Mesothelial cell of epicardium (in vitro differentiated cells): ENCODE data around the gene ISCA2. TPM values are rescaled to one million over a fixed set of nuclear protein-coding genes. Genes with fewer than 3 reads are reported as not detected.

Experiments used
- DNase-seq, 2 experiments: peaks; one replicate each; pipeline ENCODE4 v3.0.0; 2021; ENCODE audit warnings: low spot score in 2 of 2; ENCODE audit not compliant: unreplicated experiment in 2 of 2
- H3K27ac Mint-ChIP-seq: 2 replicates; pipeline ENCODE4 v1.8.0; 2021; ENCODE audit warnings: mixed read lengths
- H3K27me3 Mint-ChIP-seq: 2 replicates; pipeline ENCODE4 v1.8.0; 2021; ENCODE audit warnings: low read depth, mixed read lengths
- H3K36me3 Mint-ChIP-seq: 2 replicates; pipeline ENCODE4 v1.8.0; 2021; ENCODE audit warnings: mixed read lengths
- H3K4me1 Mint-ChIP-seq: 2 replicates; pipeline ENCODE4 v1.8.0; 2021; ENCODE audit warnings: mixed read lengths
- H3K4me3 Mint-ChIP-seq: 2 replicates; pipeline ENCODE4 v1.8.0; 2021; ENCODE audit warnings: mild to moderate bottlenecking, moderate library complexity, mixed read lengths
- H3K9me3 Mint-ChIP-seq: 2 replicates; pipeline ENCODE4 v1.8.0; 2021; ENCODE audit warnings: mixed read lengths
- CTCF ChIP-seq: fragments of 200-600 bp; sonication (generic); IDR thresholded peaks from one replicate; pipeline ENCODE4 v1.5.0; 2021; ENCODE audit warnings: antibody characterized with exemption; ENCODE audit not compliant: unreplicated experiment
- total RNA-seq: library from RNA; stranded (reverse); gene quantifications from 3 replicates; pipeline ENCODE4 v1.2.1, GENCODE V29; 2021

ISCA2 gene
- total RNA-seq, 1 donor from 2014 or later, result 24.1 TPM

- peaks cover 3% of the 10 kb centered on the region for H3K27me3 Mint-ChIP-seq
- no peaks in the 10 kb centered on the region for H3K36me3 Mint-ChIP-seq
- no peak overlapping the region for H3K4me3 Mint-ChIP-seq
- no peak overlapping the region for H3K27ac Mint-ChIP-seq
- no peak for TF ChIP-seq CTCF
- H3K4me1 Mint-ChIP-seq, result peaks cover 2% of the 10 kb centered on the region
- DNase-seq, result no peak
- no peaks in the 10 kb centered on the region for H3K9me3 Mint-ChIP-seq
These were observed 45.1 kb downstream of the ISCA2 start for GRCh38 chr14:74538411-74539391.

GRCh38 chr14:74539503-74539902 lies 45.9 kb downstream of the ISCA2 start:
- no peak for DNase-seq
- H3K27ac Mint-ChIP-seq, result no peak overlapping the region

GRCh38 chr14:74541225-74541624 lies 47.7 kb downstream of the ISCA2 start:
- Mint-ChIP-seq H3K9me3 (no peaks in the 10 kb centered on the region), H3K27ac (no peak overlapping the region), H3K36me3 (no peaks in the 10 kb centered on the region), H3K4me3 (no peak overlapping the region), H3K4me1 (peaks cover 1% of the 10 kb centered on the region), H3K27me3 (peaks cover 17% of the 10 kb centered on the region)
- DNase-seq, result no peak
- no peak for TF ChIP-seq CTCF

More at GRCh38 chr14:74539503-74539902, 45.9 kb downstream of the ISCA2 start:
- Mint-ChIP-seq H3K36me3 (no peaks in the 10 kb centered on the region), H3K4me1 (peaks cover 2% of the 10 kb centered on the region), H3K4me3 (no peak overlapping the region), H3K27me3 (peaks cover 7% of the 10 kb centered on the region), H3K9me3 (no peaks in the 10 kb centered on the region)
- TF ChIP-seq CTCF, result no peak

GRCh38 chr14:74542056-74542685 lies 48.6 kb downstream of the ISCA2 start:
- no peak for DNase-seq
- no peaks in the 10 kb centered on the region for H3K36me3 Mint-ChIP-seq
- no peaks in the 10 kb centered on the region for H3K9me3 Mint-ChIP-seq
- no peak overlapping the region for H3K27ac Mint-ChIP-seq
- no peak overlapping the region for H3K4me3 Mint-ChIP-seq
- H3K4me1 Mint-ChIP-seq, result peaks cover 3% of the 10 kb centered on the region
- TF ChIP-seq CTCF, result no peak
- H3K27me3 Mint-ChIP-seq, result peaks cover 19% of the 10 kb centered on the region

GRCh38 chr14:74543771-74544438 lies 50.3 kb downstream of the ISCA2 start:
- DNase-seq, result no peak
- Mint-ChIP-seq H3K4me3 (no peak overlapping the region), H3K27ac (no peak overlapping the region), H3K9me3 (no peaks in the 10 kb centered on the region), H3K36me3 (no peaks in the 10 kb centered on the region), H3K4me1 (peaks cover 3% of the 10 kb centered on the region), H3K27me3 (peaks cover 19% of the 10 kb centered on the region)
- TF ChIP-seq CTCF, result no peak
